CD14-positive monocyte (primary cell): Measurements from ENCODE around the gene POU2AF1. TPM values are rescaled to one million over a fixed set of nuclear protein-coding genes. Genes with fewer than 3 reads are reported as not detected.
"Not testable (repeated sequence)": the region's sequence is repeated elsewhere in the genome, so short reads cannot be mapped to it uniquely, and the experiment has no call there.

ENCODE experiments used
- DNase-seq, 3 donors: peaks; one replicate each; pipeline ENCODE4 v3.0.0-alpha.2; 2011 to 2022
- H2AFZ ChIP-seq: 2 replicates; pipeline ENCODE4 v1.6.0; 2012; ENCODE audit warnings: mild to moderate bottlenecking, low read depth, low read length, inconsistent platforms; ENCODE audit not compliant: insufficient read depth, poor library complexity, severe bottlenecking
- H3K27ac ChIP-seq, 2 donors: 1 replicate in 1 of 2; 2 replicates in 1 of 2; pipeline ENCODE4 v1.5.1; 2012 to 2013; ENCODE audit warnings: low read length in 2 of 2, control low read depth in 1 of 2, inconsistent platforms in 1 of 2, low read depth in 1 of 2, mild to moderate bottlenecking in 1 of 2
- H3K27me3 ChIP-seq, 2 donors: one replicate each; pipeline versions ENCODE4 v1.6.0 to v1.6.1; 2011 to 2013; ENCODE audit warnings: low read length in 2 of 2; ENCODE audit not compliant: control insufficient read depth in 2 of 2, insufficient read depth in 2 of 2
- H3K36me3 ChIP-seq, 2 donors: replicated peaks in 1 of 2; 1 replicate in 1 of 2; 2 replicates in 1 of 2; pipeline versions ENCODE4 v1.5.1 to v1.6.1; 2012 to 2013; ENCODE audit warnings: low read length in 2 of 2, control low read depth in 1 of 2, inconsistent platforms in 1 of 2, mild to moderate bottlenecking in 1 of 2; ENCODE audit not compliant: insufficient read depth in 2 of 2, control insufficient read depth in 1 of 2
- H3K4me1 ChIP-seq, 2 donors: 1 replicate in 1 of 2; 2 replicates in 1 of 2; pipeline versions ENCODE4 v1.5.1 to v1.6.1; 2012 to 2013; ENCODE audit warnings: low read length in 2 of 2, control low read depth in 1 of 2, inconsistent platforms in 1 of 2, mild to moderate bottlenecking in 1 of 2, moderate library complexity in 1 of 2; ENCODE audit not compliant: insufficient read depth in 2 of 2, control insufficient read depth in 1 of 2
- H3K4me2 ChIP-seq: replicated peaks from 2 replicates; pipeline ENCODE3; 2012; ENCODE audit warnings: low read length, moderate library complexity, mild to moderate bottlenecking; ENCODE audit not compliant: poor library complexity, severe bottlenecking; ENCODE audit errors: extremely low read depth
- H3K4me3 ChIP-seq, 3 experiments: fragments of 200-600 bp in 1 of 3; sonication (generic) in 1 of 3; replicated peaks in 1 of 3; 1 replicate in 2 of 3; 2 replicates in 1 of 3; pipeline ENCODE4 v1.5.1; 2011 to 2013; ENCODE audit warnings: low read length in 3 of 3, mild to moderate bottlenecking in 3 of 3, control low read depth in 2 of 3, low read depth in 2 of 3, inconsistent platforms in 1 of 3, moderate library complexity in 1 of 3
- H3K79me2 ChIP-seq: 2 replicates; pipeline ENCODE4 v1.6.0; 2012; ENCODE audit warnings: mild to moderate bottlenecking, control low read depth, inconsistent platforms, low read length, moderate library complexity; ENCODE audit not compliant: insufficient read depth
- H3K9ac ChIP-seq: 2 replicates; pipeline ENCODE4 v1.6.0; 2017; ENCODE audit warnings: low read length, mild to moderate bottlenecking; ENCODE audit not compliant: insufficient read depth, poor library complexity, severe bottlenecking
- H3K9me3 ChIP-seq, 2 donors: replicated peaks in 1 of 2; 1 replicate in 1 of 2; 2 replicates in 1 of 2; pipeline versions ENCODE4 v1.5.1 to v1.6.1; 2012 to 2013; ENCODE audit warnings: low read length in 2 of 2, control low read depth in 1 of 2; ENCODE audit not compliant: control insufficient read depth in 1 of 2, insufficient read depth in 1 of 2
- H4K20me1 ChIP-seq: 2 replicates; pipeline ENCODE4 v1.6.0; 2012; ENCODE audit warnings: mild to moderate bottlenecking, low read length, control low read depth, moderate library complexity; ENCODE audit not compliant: insufficient read depth
- H3K27ac Mint-ChIP-seq, 7 donors: one replicate each; pipeline ENCODE4 v1.8.0; 2020; ENCODE audit warnings: mild to moderate bottlenecking in 7 of 7, mixed read lengths in 7 of 7, moderate library complexity in 6 of 7, inconsistent platforms in 2 of 7
- H3K27me3 Mint-ChIP-seq, 3 donors: one replicate each; pipeline ENCODE4 v1.8.0; 2021 to 2022; ENCODE audit warnings: low read depth in 3 of 3, mild to moderate bottlenecking in 3 of 3, mixed read lengths in 3 of 3, moderate library complexity in 3 of 3, inconsistent platforms in 1 of 3
- H3K36me3 Mint-ChIP-seq, 2 donors: one replicate each; pipeline ENCODE4 v1.8.0; 2020; ENCODE audit warnings: mixed read lengths in 2 of 2, inconsistent platforms in 1 of 2, mild to moderate bottlenecking in 1 of 2
- H3K4me1 Mint-ChIP-seq: one replicate; pipeline ENCODE4 v1.8.0; 2020; ENCODE audit warnings: mild to moderate bottlenecking, mixed read lengths
- H3K4me3 Mint-ChIP-seq, 2 donors: one replicate each; pipeline ENCODE4 v1.8.0; 2020; ENCODE audit warnings: mild to moderate bottlenecking in 2 of 2, mixed read lengths in 2 of 2, moderate library complexity in 1 of 2
- H3K9me3 Mint-ChIP-seq, 7 donors: one replicate each; pipeline ENCODE4 v1.8.0; 2020 to 2022; ENCODE audit warnings: mixed read lengths in 7 of 7, mild to moderate bottlenecking in 6 of 7, moderate library complexity in 6 of 7, inconsistent platforms in 2 of 7
- WGBS: methylation state at CpG from one replicate; pipeline ENCODE4 v1.1.5; 2013; ENCODE audit warnings: missing lambda C conversion rate; ENCODE audit not compliant: insufficient coverage; 5-methylcytosine and 5-hydroxymethylcytosine counted together
- intact Hi-C, 2 donors: fragments of 100-400 bp; cut with micrococcal nuclease; formaldehyde crosslinking; loops; one replicate each; pipeline versions ENCODE4 v1.15.0 to v1.15.1; 2023
- polyA plus RNA-seq, 3 donors: library from polyadenylated mRNA; depleted of rRNA in 1 of 3; unstranded in 2 of 3; stranded (reverse) in 1 of 3; fragments of 300-500 nt in 2 of 3; fragments of >200 nt in 1 of 3; fragmentation: Illumina TruSeq in 2 of 3; gene quantifications; 1 replicate in 2 of 3; 2 replicates in 1 of 3; pipeline ENCODE4 v1.2.3, GENCODE V29; 2012 to 2021
- TF ChIP-seq, protein P1 (sequence below): fragments of 200-600 bp; IDR thresholded peaks from one replicate; pipeline ENCODE4 v1.8.0; 2022; ENCODE audit warnings: antibody characterized with exemption, mild to moderate bottlenecking

POU2AF1 gene
- polyA plus RNA-seq, 3 donors, result 0.07 to 0.12 (median 0.09) TPM

- peak overlapping the region in 1 of 7 donors; percentile 55 for H3K27ac Mint-ChIP-seq
- Histone ChIP-seq H3K36me3 (no peaks in the 10 kb centered on the region), H3K4me2 (no peak overlapping the region), H2AFZ (no peak overlapping the region), H3K9ac (no peak overlapping the region), H3K27me3 (no peaks in the 10 kb centered on the region), H3K9me3 (no peaks in the 10 kb centered on the region), H3K4me1 (no peaks in the 10 kb centered on the region), H3K27ac (no peak overlapping the region), H3K4me3 (no peak overlapping the region), H3K79me2 (no peaks in the 10 kb centered on the region), H4K20me1 (no peaks in the 10 kb centered on the region)
- H3K36me3 Mint-ChIP-seq, result no peaks in the 10 kb centered on the region
- TF ChIP-seq, protein P1, sequence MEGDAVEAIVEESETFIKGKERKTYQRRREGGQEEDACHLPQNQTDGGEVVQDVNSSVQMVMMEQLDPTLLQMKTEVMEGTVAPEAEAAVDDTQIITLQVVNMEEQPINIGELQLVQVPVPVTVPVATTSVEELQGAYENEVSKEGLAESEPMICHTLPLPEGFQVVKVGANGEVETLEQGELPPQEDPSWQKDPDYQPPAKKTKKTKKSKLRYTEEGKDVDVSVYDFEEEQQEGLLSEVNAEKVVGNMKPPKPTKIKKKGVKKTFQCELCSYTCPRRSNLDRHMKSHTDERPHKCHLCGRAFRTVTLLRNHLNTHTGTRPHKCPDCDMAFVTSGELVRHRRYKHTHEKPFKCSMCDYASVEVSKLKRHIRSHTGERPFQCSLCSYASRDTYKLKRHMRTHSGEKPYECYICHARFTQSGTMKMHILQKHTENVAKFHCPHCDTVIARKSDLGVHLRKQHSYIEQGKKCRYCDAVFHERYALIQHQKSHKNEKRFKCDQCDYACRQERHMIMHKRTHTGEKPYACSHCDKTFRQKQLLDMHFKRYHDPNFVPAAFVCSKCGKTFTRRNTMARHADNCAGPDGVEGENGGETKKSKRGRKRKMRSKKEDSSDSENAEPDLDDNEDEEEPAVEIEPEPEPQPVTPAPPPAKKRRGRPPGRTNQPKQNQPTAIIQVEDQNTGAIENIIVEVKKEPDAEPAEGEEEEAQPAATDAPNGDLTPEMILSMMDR, result no peak
- WGBS, result 90% methylated on average over 6 of the region's 7 CpGs
- peaks cover 0 to 3% (median 0%) of the 10 kb centered on the region in 7 donors for H3K9me3 Mint-ChIP-seq
- H3K27me3 Mint-ChIP-seq, result peaks cover 0 to 3% (median 3%) of the 10 kb centered on the region in 3 donors
- no peak for DNase-seq
- no peaks in the 10 kb centered on the region for H3K4me1 Mint-ChIP-seq
- intact Hi-C loops, result no loop called here
- H3K4me3 Mint-ChIP-seq, result no peak overlapping the region
Observed at GRCh38 chr11:111395081-111395480, 16.0 kb upstream of the POU2AF1 start.

DNA sequence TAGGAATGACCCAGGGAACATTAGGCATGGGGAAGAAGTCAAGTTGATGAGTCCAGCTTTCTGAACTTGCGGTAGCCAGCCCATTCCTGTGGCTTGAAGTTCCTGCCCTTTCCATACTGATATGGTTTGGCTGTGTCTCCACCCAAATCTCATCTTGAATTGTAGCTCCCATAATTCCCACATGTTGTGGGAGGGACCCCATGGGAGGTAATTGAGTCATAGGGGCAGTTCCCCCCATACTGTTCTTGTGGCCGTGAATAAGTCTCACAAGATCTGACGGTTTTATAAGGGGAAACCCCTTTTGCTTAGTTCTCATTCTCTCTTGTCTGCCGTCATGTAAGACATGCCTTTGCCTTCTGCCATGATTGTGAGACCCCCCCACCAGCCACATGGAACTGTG, 15.1 kb upstream of the POU2AF1 start:
- H3K27me3 ChIP-seq, H3K27ac Mint-ChIP-seq, H3K27me3 Mint-ChIP-seq, H3K36me3 ChIP-seq, H3K4me1 ChIP-seq, H3K4me3 ChIP-seq, H3K36me3 Mint-ChIP-seq, H3K9ac ChIP-seq, H2AFZ ChIP-seq, H3K9me3 Mint-ChIP-seq, intact Hi-C loops, H3K4me1 Mint-ChIP-seq, H3K27ac ChIP-seq, H3K9me3 ChIP-seq, DNase-seq, H3K4me2 ChIP-seq, H4K20me1 ChIP-seq, H3K79me2 ChIP-seq: not testable (repeated sequence)
- 71% methylated on average over 2 of the region's 4 CpGs for WGBS
- peak overlapping the region in 1 of 2 donors; percentile 20 for H3K4me3 Mint-ChIP-seq
